GM12878 (cell line): ENCODE data around the gene ID4.

ENCODE experiments used
- RAD21 ChIP-seq: IDR thresholded peaks from 2 replicates; pipeline ENCODE4 v1.6.1; 2011; ENCODE audit warnings: mild to moderate bottlenecking, low read depth, low read length, moderate library complexity; ENCODE audit not compliant: insufficient read depth
- ZNF24 ChIP-seq: fragments of 450-650 bp; IDR thresholded peaks from 2 replicates; pipeline ENCODE4 v1.6.1; 2017; ENCODE audit warnings: antibody characterized with exemption, mild to moderate bottlenecking
- ZNF384 ChIP-seq: IDR thresholded peaks from 2 replicates; pipeline ENCODE4 v1.6.1; 2012; ENCODE audit warnings: low read depth, mild to moderate bottlenecking, low read length, improper control_type of control experiment, borderline replicate concordance
- TF ChIP-seq, protein P1 (sequence below), 3 experiments: IDR thresholded peaks in 2 of 3; conservative IDR thresholded peaks in 1 of 3; 2 replicates each; pipeline ENCODE4 v1.5.1; 2011; ENCODE audit warnings: low read depth in 3 of 3, low read length in 3 of 3, mild to moderate bottlenecking in 3 of 3, control low read depth in 2 of 3, moderate library complexity in 2 of 3, inconsistent platforms in 1 of 3, mixed read lengths in 1 of 3; ENCODE audit not compliant: control insufficient read depth in 2 of 3, insufficient read depth in 1 of 3; ENCODE audit errors: extremely low read depth in 1 of 3
- TF ChIP-seq, protein P2 (sequence below): fragments of 450-650 bp; IDR thresholded peaks from 2 replicates; pipeline ENCODE4 v1.6.1; 2017; ENCODE audit warnings: mild to moderate bottlenecking, moderate library complexity

DNA sequence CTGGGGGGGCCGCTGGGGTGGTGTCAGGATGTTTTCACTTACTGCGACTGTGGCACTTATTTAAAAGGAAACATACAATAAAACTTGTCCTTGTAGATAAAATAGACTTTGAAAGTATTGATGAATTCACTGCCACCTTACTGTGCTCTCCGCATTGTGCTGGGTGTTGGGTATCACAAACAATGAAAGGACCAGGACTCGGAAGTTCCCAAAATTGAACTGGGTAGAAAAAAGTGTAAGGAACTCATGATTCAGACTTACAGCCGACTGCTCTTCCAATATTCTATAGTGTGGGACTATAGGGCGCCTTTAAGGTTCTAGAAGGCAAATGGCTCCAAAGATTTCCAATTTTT lies 32.1 kb upstream of the ID4 start:
- TF ChIP-seq, protein P1, sequence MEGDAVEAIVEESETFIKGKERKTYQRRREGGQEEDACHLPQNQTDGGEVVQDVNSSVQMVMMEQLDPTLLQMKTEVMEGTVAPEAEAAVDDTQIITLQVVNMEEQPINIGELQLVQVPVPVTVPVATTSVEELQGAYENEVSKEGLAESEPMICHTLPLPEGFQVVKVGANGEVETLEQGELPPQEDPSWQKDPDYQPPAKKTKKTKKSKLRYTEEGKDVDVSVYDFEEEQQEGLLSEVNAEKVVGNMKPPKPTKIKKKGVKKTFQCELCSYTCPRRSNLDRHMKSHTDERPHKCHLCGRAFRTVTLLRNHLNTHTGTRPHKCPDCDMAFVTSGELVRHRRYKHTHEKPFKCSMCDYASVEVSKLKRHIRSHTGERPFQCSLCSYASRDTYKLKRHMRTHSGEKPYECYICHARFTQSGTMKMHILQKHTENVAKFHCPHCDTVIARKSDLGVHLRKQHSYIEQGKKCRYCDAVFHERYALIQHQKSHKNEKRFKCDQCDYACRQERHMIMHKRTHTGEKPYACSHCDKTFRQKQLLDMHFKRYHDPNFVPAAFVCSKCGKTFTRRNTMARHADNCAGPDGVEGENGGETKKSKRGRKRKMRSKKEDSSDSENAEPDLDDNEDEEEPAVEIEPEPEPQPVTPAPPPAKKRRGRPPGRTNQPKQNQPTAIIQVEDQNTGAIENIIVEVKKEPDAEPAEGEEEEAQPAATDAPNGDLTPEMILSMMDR (IDR thresholded peaks at IDR 0.05 in 2 of 3, conservative IDR thresholded peaks at IDR 0.05 in 1 of 3; ENCODE audit: control insufficient read depth in 2 of 3, extremely low read depth in 1 of 3, insufficient read depth in 1 of 3, low read depth in 3 of 3, low read length in 3 of 3) = no peak
- TF ChIP-seq ZNF24 (no peak), ZNF384 (no peak), RAD21 (no peak)
- TF ChIP-seq, protein P2, sequence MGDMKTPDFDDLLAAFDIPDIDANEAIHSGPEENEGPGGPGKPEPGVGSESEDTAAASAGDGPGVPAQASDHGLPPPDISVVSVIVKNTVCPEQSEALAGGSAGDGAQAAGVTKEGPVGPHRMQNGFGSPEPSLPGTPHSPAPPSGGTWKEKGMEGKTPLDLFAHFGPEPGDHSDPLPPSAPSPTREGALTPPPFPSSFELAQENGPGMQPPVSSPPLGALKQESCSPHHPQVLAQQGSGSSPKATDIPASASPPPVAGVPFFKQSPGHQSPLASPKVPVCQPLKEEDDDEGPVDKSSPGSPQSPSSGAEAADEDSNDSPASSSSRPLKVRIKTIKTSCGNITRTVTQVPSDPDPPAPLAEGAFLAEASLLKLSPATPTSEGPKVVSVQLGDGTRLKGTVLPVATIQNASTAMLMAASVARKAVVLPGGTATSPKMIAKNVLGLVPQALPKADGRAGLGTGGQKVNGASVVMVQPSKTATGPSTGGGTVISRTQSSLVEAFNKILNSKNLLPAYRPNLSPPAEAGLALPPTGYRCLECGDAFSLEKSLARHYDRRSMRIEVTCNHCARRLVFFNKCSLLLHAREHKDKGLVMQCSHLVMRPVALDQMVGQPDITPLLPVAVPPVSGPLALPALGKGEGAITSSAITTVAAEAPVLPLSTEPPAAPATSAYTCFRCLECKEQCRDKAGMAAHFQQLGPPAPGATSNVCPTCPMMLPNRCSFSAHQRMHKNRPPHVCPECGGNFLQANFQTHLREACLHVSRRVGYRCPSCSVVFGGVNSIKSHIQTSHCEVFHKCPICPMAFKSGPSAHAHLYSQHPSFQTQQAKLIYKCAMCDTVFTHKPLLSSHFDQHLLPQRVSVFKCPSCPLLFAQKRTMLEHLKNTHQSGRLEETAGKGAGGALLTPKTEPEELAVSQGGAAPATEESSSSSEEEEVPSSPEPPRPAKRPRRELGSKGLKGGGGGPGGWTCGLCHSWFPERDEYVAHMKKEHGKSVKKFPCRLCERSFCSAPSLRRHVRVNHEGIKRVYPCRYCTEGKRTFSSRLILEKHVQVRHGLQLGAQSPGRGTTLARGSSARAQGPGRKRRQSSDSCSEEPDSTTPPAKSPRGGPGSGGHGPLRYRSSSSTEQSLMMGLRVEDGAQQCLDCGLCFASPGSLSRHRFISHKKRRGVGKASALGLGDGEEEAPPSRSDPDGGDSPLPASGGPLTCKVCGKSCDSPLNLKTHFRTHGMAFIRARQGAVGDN = no peak
